HepG2 (cell line): ENCODE results near the gene ANXA3. TPM values are rescaled to one million over a fixed set of nuclear protein-coding genes. Genes with fewer than 3 reads are reported as not detected.

ENCODE experiments used
- ATF5 ChIP-seq: sonication (generic); formaldehyde crosslinking; IDR thresholded peaks from 2 replicates; pipeline ENCODE4 v1.4.0; 2020; ENCODE audit warnings: mild to moderate bottlenecking, low read depth, missing genetic modification reagents
- BHLHE40 ChIP-seq: IDR thresholded peaks from 2 replicates; pipeline ENCODE4 v1.6.1; 2011; ENCODE audit warnings: low read length, improper control_type of control experiment
- CERS6 ChIP-seq: sonication (generic); formaldehyde crosslinking; IDR thresholded peaks from 2 replicates; pipeline ENCODE4 v1.5.0; 2020; ENCODE audit warnings: missing genetic modification reagents
- ELF3 ChIP-seq: IDR thresholded peaks from 2 replicates; pipeline ENCODE4 v1.6.1; 2016; ENCODE audit warnings: missing genetic modification reagents, missing compliant biosample characterization
- HMGA1 ChIP-seq: sonication (generic); formaldehyde crosslinking; conservative IDR thresholded peaks from 2 replicates; pipeline ENCODE4 v1.4.0; 2020; ENCODE audit warnings: missing genetic modification reagents
- JDP2 ChIP-seq: sonication (generic); formaldehyde crosslinking; IDR thresholded peaks from 2 replicates; pipeline ENCODE4 v1.8.1; 2022; ENCODE audit warnings: missing genetic modification reagents, borderline replicate concordance
- KDM3A ChIP-seq: IDR thresholded peaks from 2 replicates; pipeline ENCODE4 v1.6.1; 2018; ENCODE audit warnings: low read depth, missing compliant biosample characterization
- POLR2A ChIP-seq, 2 experiments: IDR thresholded peaks; 2 replicates each; pipeline ENCODE4 v1.6.1; 2011; ENCODE audit warnings: low read depth in 2 of 2, low read length in 2 of 2, mild to moderate bottlenecking in 1 of 2, moderate library complexity in 1 of 2; ENCODE audit not compliant: insufficient read depth in 1 of 2
- PTBP1 ChIP-seq: fragments of 200-400 bp; formaldehyde crosslinking; IDR thresholded peaks from 2 replicates; pipeline ENCODE4 v1.6.1; 2018; ENCODE audit warnings: low read length, low read depth; ENCODE audit not compliant: poor library complexity, severe bottlenecking
- RCOR2 ChIP-seq: IDR thresholded peaks from 2 replicates; pipeline ENCODE4 v1.6.1; 2016; ENCODE audit warnings: missing biosample characterization, missing genetic modification reagents
- RFXAP ChIP-seq: sonication (generic); formaldehyde crosslinking; IDR thresholded peaks from 2 replicates; pipeline ENCODE4 v1.4.0; 2020; ENCODE audit warnings: missing genetic modification reagents, borderline replicate concordance
- SMAD1 ChIP-seq: sonication (generic); formaldehyde crosslinking; IDR thresholded peaks from 2 replicates; pipeline ENCODE4 v1.4.0; 2020; ENCODE audit warnings: missing genetic modification reagents, low read depth, mild to moderate bottlenecking, borderline replicate concordance
- TGIF2 ChIP-seq: IDR thresholded peaks from 2 replicates; pipeline ENCODE4 v1.6.1; 2016; ENCODE audit warnings: control low read depth, missing compliant biosample characterization
- UBTF ChIP-seq: sonication (generic); formaldehyde crosslinking; IDR thresholded peaks from 2 replicates; pipeline ENCODE4 v1.4.0; 2020; ENCODE audit warnings: mild to moderate bottlenecking, missing genetic modification reagents
- ZNF260 ChIP-seq: sonication (generic); formaldehyde crosslinking; IDR thresholded peaks from 2 replicates; pipeline ENCODE4 v1.4.0; 2020; ENCODE audit warnings: missing genetic modification reagents, low read depth, mild to moderate bottlenecking, borderline replicate concordance
- ZNF280B ChIP-seq: sonication (generic); formaldehyde crosslinking; IDR thresholded peaks from 2 replicates; pipeline ENCODE4 v1.5.0; 2020; ENCODE audit warnings: missing genetic modification reagents, mild to moderate bottlenecking, borderline replicate concordance
- ZNF501 ChIP-seq: sonication (generic); formaldehyde crosslinking; IDR thresholded peaks from 2 replicates; pipeline ENCODE4 v1.5.1; 2020; ENCODE audit warnings: mild to moderate bottlenecking, moderate library complexity, missing genetic modification reagents
- ZNF597 ChIP-seq: sonication (generic); formaldehyde crosslinking; IDR thresholded peaks from 2 replicates; pipeline ENCODE4 v1.5.0; 2020; ENCODE audit warnings: missing genetic modification reagents
- ZNF770 ChIP-seq: sonication (generic); formaldehyde crosslinking; IDR thresholded peaks from 2 replicates; pipeline ENCODE4 v1.5.0; 2020; ENCODE audit warnings: mild to moderate bottlenecking, missing genetic modification reagents
- polyA plus RNA-seq, 8 experiments: library from polyadenylated mRNA; depleted of rRNA in 3 of 8; stranded (reverse) in 7 of 8; unstranded in 1 of 8; fragments of >200 nt; fragmentation: Illumina TruSeq in 4 of 8; extraction: Trizol in 4 of 8; gene quantifications; 2 replicates each; pipeline versions ENCODE4 v1.2.1 to v1.2.3, GENCODE V29; 2011 to 2016; ENCODE audit warnings: low read depth in 4 of 8, missing spikeins in 1 of 8, mixed read lengths in 1 of 8; ENCODE audit not compliant: insufficient read depth in 1 of 8
- total RNA-seq, 5 experiments: library from RNA; depleted of rRNA; stranded (reverse); fragments of >200 nt; fragmentation: Illumina TruSeq; extraction: Trizol; gene quantifications; 2 replicates each; pipeline ENCODE4 v1.2.3, GENCODE V29; 2016; ENCODE audit warnings: low read depth in 1 of 5

ANXA3 gene
- total and polyA plus RNA-seq, 2 of the 13 experiments (the other 11 are each of a cell fraction or from before 2014, with no cell fraction given): 6.5 to 6.9 TPM

- TF ChIP-seq ZNF770: no peak
- TF ChIP-seq ZNF501 (CRISPR knock-in tag): peak; percentile 53; the same call in 1 of the 2 replicates
- no peak for TF ChIP-seq BHLHE40
- TF ChIP-seq RFXAP (CRISPR knock-in tag): no peak
- TF ChIP-seq CERS6: no peak
- no peak for TF ChIP-seq KDM3A (CRISPR knock-in tag)
- no peak for TF ChIP-seq RCOR2 (CRISPR knock-in tag)
- no peak for TF ChIP-seq ELF3 (CRISPR knock-in tag)
- no peak for TF ChIP-seq SMAD1 (CRISPR knock-in tag)
- peak; percentile 57; the same call in 1 of the 2 replicates for TF ChIP-seq UBTF (CRISPR knock-in tag)
- TF ChIP-seq POLR2A (IDR thresholded peaks at IDR 0.05; ENCODE audit: insufficient read depth in 1 of 2, low read depth in 2 of 2, low read length in 2 of 2): peak in 1 of 2 experiments; percentile 17; a peak in 1 of 4 replicates
- TF ChIP-seq TGIF2 (CRISPR knock-in tag): no peak
- no peak for TF ChIP-seq ZNF260 (CRISPR knock-in tag)
- TF ChIP-seq ZNF280B (CRISPR knock-in tag): peak; percentile 42; the same call in 1 of the 2 replicates
- no peak for TF ChIP-seq ATF5 (CRISPR knock-in tag)
- no peak for TF ChIP-seq JDP2 (CRISPR knock-in tag)
- no peak for TF ChIP-seq PTBP1
- TF ChIP-seq ZNF597 (CRISPR knock-in tag): no peak
- no peak for TF ChIP-seq HMGA1 (CRISPR knock-in tag)
Observed at GRCh38 chr4:78551420-78552351, at the start of gene ANXA3 (continued).
